HCT116 (cell line): ENCODE results near the gene ARHGEF1. TPM values are rescaled to one million over a fixed set of nuclear protein-coding genes. Genes with fewer than 3 reads are reported as not detected.

Source experiments
- ATAC-seq: fragments of 200-7000 bp; cut with Tn5 transposase; 2 replicates; pipeline ENCODE4 v1.9.1; 2020; ENCODE audit warnings: mild to moderate bottlenecking, moderate library complexity
- BruUV-seq: library from RNA; stranded (reverse); fragments of 400-500 nt; replicated peaks from 2 replicates; lab custom pipeline; 2021; lab: Mats Ljungman, UMichigan
- CTCF ChIA-PET: fragments of 300-600 bp; sonication (Branson Sonifier 250); formaldehyde crosslinking; loops from one replicate; lab custom pipeline; 2021; ENCODE audit warnings: antibody characterized with exemption; lab: Charles Lee
- POLR2A ChIA-PET: fragments of 300-600, 350-600 bp; sonication (Branson Sonifier 250); formaldehyde crosslinking; loops from one replicate; lab custom pipeline; 2021; ENCODE audit warnings: antibody characterized with exemption; lab: Charles Lee
- RAD21 ChIA-PET, 2 experiments: fragments of 300-600 bp; sonication (Branson Sonifier 250); formaldehyde crosslinking; loops; one replicate each; lab custom pipeline; 2023; ENCODE audit warnings: low total read pairs in 2 of 2; ENCODE audit not compliant: uncharacterized antibody in 2 of 2, unreplicated experiment in 2 of 2, low non-redundant PET in 1 of 2; lab: Charles Lee
- DNase-seq: peaks from one replicate; pipeline ENCODE4 v3.0.0-alpha.2; 2010; ENCODE audit warnings: low read depth, low spot score
- H2AFZ ChIP-seq: fragments of 200-600 bp; shearing (Covaris generic), sonication (generic); 2 replicates; pipeline ENCODE4 v1.6.1; 2017; ENCODE audit warnings: low read depth, mixed run types, mixed read lengths, antibody characterized with exemption, low read length; ENCODE audit not compliant: poor library complexity, severe bottlenecking
- H3K27ac ChIP-seq: 2 replicates; pipeline ENCODE4 v1.5.1; 2012; ENCODE audit warnings: low read depth, low read length
- H3K27me3 ChIP-seq: fragments of 200-600 bp; sonication (generic); 2 replicates; pipeline ENCODE4 v1.6.1; 2016; ENCODE audit warnings: mixed run types, low read length, mixed read lengths; ENCODE audit not compliant: insufficient read depth
- H3K36me3 ChIP-seq, 2 experiments: fragments of 200-500 bp in 1 of 2; fragments of 200-600 bp in 1 of 2; sonication (Bioruptor generic) in 1 of 2; sonication (generic) in 1 of 2; 2 replicates each; pipeline versions ENCODE4 v1.5.1 to v1.6.1; 2014 to 2016; ENCODE audit warnings: low read length in 2 of 2, inconsistent platforms in 1 of 2, mixed read lengths in 1 of 2, mixed run types in 1 of 2; ENCODE audit not compliant: insufficient read depth in 2 of 2, control insufficient read depth in 1 of 2
- H3K4me1 ChIP-seq, 2 experiments: fragments of 200-600 bp in 1 of 2; sonication (generic) in 1 of 2; 2 replicates each; pipeline versions ENCODE4 v1.5.1 to v1.6.1; 2012 to 2017; ENCODE audit warnings: low read length in 2 of 2, inconsistent platforms in 1 of 2, mild to moderate bottlenecking in 1 of 2, mixed read lengths in 1 of 2, mixed run types in 1 of 2, moderate library complexity in 1 of 2; ENCODE audit not compliant: insufficient read depth in 2 of 2, control insufficient read depth in 1 of 2
- H3K4me2 ChIP-seq: fragments of 200-600 bp; sonication (generic); 2 replicates; pipeline ENCODE4 v1.6.1; 2017; ENCODE audit warnings: mixed run types, low read length, mixed read lengths
- H3K4me3 ChIP-seq, 2 experiments: fragments of 200-600 bp in 1 of 2; sonication (generic) in 1 of 2; replicated peaks in 1 of 2; 2 replicates each; pipeline ENCODE4 v1.5.1; 2011 to 2016; ENCODE audit warnings: low read length in 2 of 2, control low read depth in 1 of 2, low read depth in 1 of 2, mild to moderate bottlenecking in 1 of 2, mixed read lengths in 1 of 2, mixed run types in 1 of 2
- H3K79me2 ChIP-seq: fragments of 200-600 bp; sonication (generic); 2 replicates; pipeline ENCODE4 v1.6.1; 2017; ENCODE audit warnings: mild to moderate bottlenecking, mixed run types, low read length, moderate library complexity, mixed read lengths; ENCODE audit not compliant: insufficient read depth
- H3K9ac ChIP-seq: fragments of 200-600 bp; sonication (generic); 2 replicates; pipeline ENCODE4 v1.6.1; 2016; ENCODE audit warnings: low read length, mixed read lengths
- H3K9me2 ChIP-seq: fragments of 200-600 bp; sonication (generic), shearing (Covaris generic); 2 replicates; pipeline ENCODE4 v1.6.1; 2017; ENCODE audit warnings: mixed run types, mild to moderate bottlenecking, moderate library complexity; ENCODE audit not compliant: insufficient read depth
- H3K9me3 ChIP-seq, 2 experiments: fragments of 200-500 bp in 1 of 2; fragments of 200-600 bp in 1 of 2; sonication (Bioruptor generic) in 1 of 2; sonication (generic) in 1 of 2; 2 replicates each; pipeline ENCODE4 v1.6.1; 2014 to 2017; ENCODE audit warnings: low read length in 2 of 2, mixed read lengths in 2 of 2, inconsistent platforms in 1 of 2, low read depth in 1 of 2, mild to moderate bottlenecking in 1 of 2, mixed run types in 1 of 2, moderate library complexity in 1 of 2; ENCODE audit not compliant: control insufficient read depth in 1 of 2, insufficient read depth in 1 of 2
- H4K20me1 ChIP-seq: fragments of 200-600 bp; sonication (generic), shearing (Covaris generic); 2 replicates; pipeline ENCODE4 v1.6.1; 2017; ENCODE audit warnings: mixed run types, mild to moderate bottlenecking, moderate library complexity; ENCODE audit not compliant: insufficient read depth
- CEBPB ChIP-seq: IDR thresholded peaks from 2 replicates; pipeline ENCODE4 v1.6.1; 2012; ENCODE audit warnings: low read depth
- CTCF ChIP-seq, 3 experiments: fragments of 200-600 bp in 1 of 3; sonication (generic) in 1 of 3; IDR thresholded peaks in 2 of 3; conservative IDR thresholded peaks in 1 of 3; 2 replicates each; pipeline ENCODE4 v1.5.1; 2012 to 2017; ENCODE audit warnings: low read depth in 2 of 3, low read length in 2 of 3, antibody characterized with exemption in 1 of 3, borderline replicate concordance in 1 of 3, control low read depth in 1 of 3, mild to moderate bottlenecking in 1 of 3, mixed read lengths in 1 of 3, mixed run types in 1 of 3, moderate library complexity in 1 of 3; ENCODE audit not compliant: insufficient read depth in 1 of 3
- ELF1 ChIP-seq: IDR thresholded peaks from 2 replicates; pipeline ENCODE4 v1.6.1; 2012; ENCODE audit warnings: low read depth, borderline replicate concordance
- EZH2phosphoT487 ChIP-seq: fragments of 200-600 bp; IDR thresholded peaks from 2 replicates; pipeline ENCODE4 v1.6.1; 2018; ENCODE audit warnings: antibody characterized with exemption, borderline replicate concordance
- JUND ChIP-seq: IDR thresholded peaks from 2 replicates; pipeline ENCODE4 v1.6.1; 2012
- MAX ChIP-seq: IDR thresholded peaks from 2 replicates; pipeline ENCODE4 v1.6.1; 2012
- POLR2AphosphoS5 ChIP-seq: IDR thresholded peaks from 2 replicates; pipeline ENCODE4 v1.6.1; 2011; ENCODE audit warnings: mild to moderate bottlenecking, low read depth, low read length, moderate library complexity
- RAD21 ChIP-seq: IDR thresholded peaks from 2 replicates; pipeline ENCODE4 v1.6.1; 2012; ENCODE audit warnings: low read depth, mild to moderate bottlenecking
- SIN3A ChIP-seq: IDR thresholded peaks from 2 replicates; pipeline ENCODE4 v1.6.1; 2012; ENCODE audit warnings: low read depth
- SP1 ChIP-seq: IDR thresholded peaks from 2 replicates; pipeline ENCODE4 v1.6.1; 2012; ENCODE audit warnings: low read depth
- SRF ChIP-seq: IDR thresholded peaks from 2 replicates; pipeline ENCODE4 v1.6.1; 2012; ENCODE audit warnings: low read depth
- TCF7L2 ChIP-seq: IDR thresholded peaks from 2 replicates; pipeline ENCODE4 v1.7.0; 2011; ENCODE audit warnings: borderline replicate concordance, inconsistent platforms; ENCODE audit not compliant: insufficient read depth, insufficient read length; ENCODE audit errors: extremely low read depth
- YY1 ChIP-seq: IDR thresholded peaks from 2 replicates; pipeline ENCODE4 v1.6.1; 2011; ENCODE audit warnings: low read length, low read depth, moderate library complexity, mild to moderate bottlenecking; ENCODE audit not compliant: insufficient replicate concordance; ENCODE audit errors: extremely low read depth
- intact Hi-C: fragments of 100-400 bp; cut with micrococcal nuclease; formaldehyde crosslinking; loops from 2 replicates; pipeline ENCODE4 v1.10.0; 2022
- total RNA-seq: library from RNA; stranded (reverse); gene quantifications from one replicate; pipeline ENCODE4 v1.2.1, GENCODE V29; 2021; ENCODE audit not compliant: unreplicated experiment
- TF ChIP-seq, protein P1 (sequence below): IDR thresholded peaks from 2 replicates; pipeline ENCODE4 v1.6.1; 2012; ENCODE audit warnings: low read depth
- TF ChIP-seq, protein P2 (sequence below): IDR thresholded peaks from 2 replicates; pipeline ENCODE4 v1.6.1; 2012

The ARHGEF1 gene
- total RNA-seq, 1 experiment from 2014 or later = 110 TPM

- Histone ChIP-seq H3K4me1 (peaks cover 16 to 38% of the 10 kb centered on the region in 2 experiments), H4K20me1 (no peaks in the 10 kb centered on the region), H3K79me2 (no peaks in the 10 kb centered on the region), H3K9ac (no peak overlapping the region), H3K9me3 (no peaks in the 10 kb centered on the region), H3K36me3 (no peaks in the 10 kb centered on the region), H3K27ac (no peak overlapping the region), H2AFZ (no peak overlapping the region), H3K4me3 (no peak overlapping the region), H3K4me2 (no peak overlapping the region), H3K9me2 (no peaks in the 10 kb centered on the region), H3K27me3 (no peaks in the 10 kb centered on the region; the same call in 1 of the 2 replicates)
- RAD21 ChIA-PET = no interaction called here
- BruUV-seq = no TSS peak
- intact Hi-C loops = no loop called here
- TF ChIP-seq SIN3A (no peak), CEBPB (no peak), JUND (no peak), EZH2phosphoT487 (no peak), YY1 (no peak), SP1 (no peak)
- CTCF ChIA-PET = no interaction called here
- POLR2A ChIA-PET = no interaction called here
- no peak for ATAC-seq
- no peak for DNase-seq
These were observed 49.3 kb downstream of the ARHGEF1 start for GRCh38 chr19:41932259-41932719.

DNA sequence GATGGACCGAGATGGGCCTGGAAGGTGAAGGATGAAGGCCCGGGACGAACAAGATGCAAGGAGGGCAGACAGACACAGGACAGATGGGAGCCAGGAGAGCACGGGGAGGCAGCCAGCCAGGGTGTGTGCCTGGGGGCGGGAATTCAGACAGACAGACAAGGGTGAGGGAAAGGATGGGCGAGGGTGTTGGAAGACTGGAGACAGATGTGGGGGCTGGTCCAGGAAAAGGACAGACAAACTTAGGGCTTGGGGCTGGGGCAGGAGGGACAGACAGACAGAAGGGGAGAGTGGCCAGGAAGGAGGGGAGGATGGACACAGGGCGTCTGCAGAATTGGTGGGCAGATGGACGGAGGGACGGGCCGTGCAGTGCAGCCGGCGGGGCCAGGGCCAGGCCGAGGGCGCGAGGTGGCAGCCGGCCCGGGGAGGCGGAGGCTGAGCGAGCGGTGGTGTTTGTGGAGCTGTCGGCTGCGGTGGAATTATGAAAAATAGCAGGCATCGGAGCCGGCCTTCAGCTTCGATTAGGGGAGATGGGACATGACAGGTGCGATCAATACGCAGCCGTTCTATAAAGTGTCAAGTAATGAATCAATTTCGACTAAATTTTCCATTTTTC, 49.8 kb downstream of the ARHGEF1 start:
- no peak for DNase-seq
- intact Hi-C loops = no loop called here
- POLR2A ChIA-PET = no interaction called here
- Histone ChIP-seq H3K4me1 (peaks cover 12 to 33% of the 10 kb centered on the region in 2 experiments), H3K36me3 (no peaks in the 10 kb centered on the region), H3K27ac (no peak overlapping the region), H4K20me1 (no peaks in the 10 kb centered on the region), H3K4me3 (no peak overlapping the region), H2AFZ (no peak overlapping the region), H3K9me3 (no peaks in the 10 kb centered on the region), H3K9me2 (no peaks in the 10 kb centered on the region), H3K4me2 (no peak overlapping the region), H3K79me2 (no peaks in the 10 kb centered on the region), H3K9ac (no peak overlapping the region), H3K27me3 (no peaks in the 10 kb centered on the region; the same call in 1 of the 2 replicates)
- no TSS peak for BruUV-seq
- RAD21 ChIA-PET = no interaction called here
- ATAC-seq = no peak
- CTCF ChIA-PET = no interaction called here
- TF ChIP-seq JUND (no peak), CTCF (IDR thresholded peaks at IDR 0.05 in 2 of 3, conservative IDR thresholded peaks at IDR 0.05 in 1 of 3; ENCODE audit: borderline replicate concordance in 1 of 3, insufficient read depth in 1 of 3, low read depth in 2 of 3, low read length in 2 of 3) (no peak), RAD21 (no peak), SRF (no peak), ELF1 (no peak), EZH2phosphoT487 (no peak), MAX (no peak), POLR2AphosphoS5 (no peak), TCF7L2 (no peak)
- TF ChIP-seq, protein P1, sequence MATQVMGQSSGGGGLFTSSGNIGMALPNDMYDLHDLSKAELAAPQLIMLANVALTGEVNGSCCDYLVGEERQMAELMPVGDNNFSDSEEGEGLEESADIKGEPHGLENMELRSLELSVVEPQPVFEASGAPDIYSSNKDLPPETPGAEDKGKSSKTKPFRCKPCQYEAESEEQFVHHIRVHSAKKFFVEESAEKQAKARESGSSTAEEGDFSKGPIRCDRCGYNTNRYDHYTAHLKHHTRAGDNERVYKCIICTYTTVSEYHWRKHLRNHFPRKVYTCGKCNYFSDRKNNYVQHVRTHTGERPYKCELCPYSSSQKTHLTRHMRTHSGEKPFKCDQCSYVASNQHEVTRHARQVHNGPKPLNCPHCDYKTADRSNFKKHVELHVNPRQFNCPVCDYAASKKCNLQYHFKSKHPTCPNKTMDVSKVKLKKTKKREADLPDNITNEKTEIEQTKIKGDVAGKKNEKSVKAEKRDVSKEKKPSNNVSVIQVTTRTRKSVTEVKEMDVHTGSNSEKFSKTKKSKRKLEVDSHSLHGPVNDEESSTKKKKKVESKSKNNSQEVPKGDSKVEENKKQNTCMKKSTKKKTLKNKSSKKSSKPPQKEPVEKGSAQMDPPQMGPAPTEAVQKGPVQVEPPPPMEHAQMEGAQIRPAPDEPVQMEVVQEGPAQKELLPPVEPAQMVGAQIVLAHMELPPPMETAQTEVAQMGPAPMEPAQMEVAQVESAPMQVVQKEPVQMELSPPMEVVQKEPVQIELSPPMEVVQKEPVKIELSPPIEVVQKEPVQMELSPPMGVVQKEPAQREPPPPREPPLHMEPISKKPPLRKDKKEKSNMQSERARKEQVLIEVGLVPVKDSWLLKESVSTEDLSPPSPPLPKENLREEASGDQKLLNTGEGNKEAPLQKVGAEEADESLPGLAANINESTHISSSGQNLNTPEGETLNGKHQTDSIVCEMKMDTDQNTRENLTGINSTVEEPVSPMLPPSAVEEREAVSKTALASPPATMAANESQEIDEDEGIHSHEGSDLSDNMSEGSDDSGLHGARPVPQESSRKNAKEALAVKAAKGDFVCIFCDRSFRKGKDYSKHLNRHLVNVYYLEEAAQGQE = no peak
- TF ChIP-seq, protein P2, sequence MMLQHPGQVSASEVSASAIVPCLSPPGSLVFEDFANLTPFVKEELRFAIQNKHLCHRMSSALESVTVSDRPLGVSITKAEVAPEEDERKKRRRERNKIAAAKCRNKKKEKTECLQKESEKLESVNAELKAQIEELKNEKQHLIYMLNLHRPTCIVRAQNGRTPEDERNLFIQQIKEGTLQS = no peak
